Endodermal cell (in vitro differentiated cells): Measurements from ENCODE around the gene STARD13. TPM values are rescaled to one million over a fixed set of nuclear protein-coding genes. Genes with fewer than 3 reads are reported as not detected.

Experiments
- DNase-seq: peaks from one replicate; pipeline ENCODE4 v3.0.0-alpha.2; 2017
- H3K27ac ChIP-seq: 2 replicates; pipeline ENCODE4 v1.5.1; 2013; ENCODE audit warnings: mild to moderate bottlenecking, low read depth, low read length, moderate library complexity
- H3K27me3 ChIP-seq: 2 replicates; pipeline ENCODE4 v1.6.1; 2013; ENCODE audit warnings: mild to moderate bottlenecking, low read length, moderate library complexity; ENCODE audit not compliant: insufficient read depth, control insufficient read depth, poor library complexity, severe bottlenecking
- H3K36me3 ChIP-seq: 2 replicates; pipeline ENCODE4 v1.7.0; 2013; ENCODE audit warnings: mild to moderate bottlenecking, low read length, moderate library complexity; ENCODE audit not compliant: control insufficient read depth, insufficient read depth
- H3K4me1 ChIP-seq: one replicate; pipeline ENCODE4 v1.7.0; 2013; ENCODE audit warnings: low read length; ENCODE audit not compliant: control insufficient read depth, insufficient read depth
- H3K4me3 ChIP-seq: 2 replicates; pipeline ENCODE4 v1.5.1; 2013; ENCODE audit warnings: mild to moderate bottlenecking, low read length, moderate library complexity
- H3K9ac ChIP-seq: 2 replicates; pipeline ENCODE4 v1.6.1; 2013; ENCODE audit warnings: mild to moderate bottlenecking, low read length, moderate library complexity; ENCODE audit not compliant: poor library complexity, severe bottlenecking; ENCODE audit errors: extremely low read depth
- H3K9me3 ChIP-seq: 2 replicates; pipeline ENCODE4 v1.6.1; 2013; ENCODE audit warnings: mild to moderate bottlenecking, low read length, moderate library complexity; ENCODE audit not compliant: control insufficient read depth
- H3K27ac Mint-ChIP-seq: 2 replicates; pipeline ENCODE4 v1.8.0; 2020; ENCODE audit warnings: mixed read lengths
- H3K27me3 Mint-ChIP-seq: 2 replicates; pipeline ENCODE4 v1.8.0; 2021; ENCODE audit warnings: mild to moderate bottlenecking, mixed read lengths; ENCODE audit not compliant: insufficient read depth
- H3K36me3 Mint-ChIP-seq: 2 replicates; pipeline ENCODE4 v1.8.0; 2020; ENCODE audit warnings: low read depth, mixed read lengths
- H3K4me1 Mint-ChIP-seq: 2 replicates; pipeline ENCODE4 v1.8.0; 2020; ENCODE audit warnings: mixed read lengths
- H3K4me3 Mint-ChIP-seq: 2 replicates; pipeline ENCODE4 v1.8.0; 2020; ENCODE audit warnings: mild to moderate bottlenecking, moderate library complexity, mixed read lengths
- H3K9me3 Mint-ChIP-seq: 2 replicates; pipeline ENCODE4 v1.8.0; 2020; ENCODE audit warnings: mild to moderate bottlenecking, mixed read lengths
- CTCF ChIP-seq: fragments of 200-600 bp; sonication (generic); conservative IDR thresholded peaks from 2 replicates; pipeline ENCODE4 v1.5.0; 2021; ENCODE audit warnings: antibody characterized with exemption, mild to moderate bottlenecking
- WGBS, 2 experiments: methylation state at CpG; one replicate each; pipeline versions ENCODE4 v1.1.5 to v1.1.7; 2013; ENCODE audit warnings: missing lambda C conversion rate in 2 of 2, mixed read lengths in 1 of 2; ENCODE audit not compliant: insufficient coverage in 1 of 2, insufficient read length in 1 of 2; 5-methylcytosine and 5-hydroxymethylcytosine counted together
- total RNA-seq, 2 donors: library from RNA; stranded (reverse); fragmentation: NEBNext Ultra II Directional in 1 of 2; extraction: Animal tissue kit (Norgen Biotek cat#: 25700) in 1 of 2; gene quantifications; 2 replicates in 1 of 2; 3 replicates in 1 of 2; pipeline ENCODE4 v1.2.1, GENCODE V29; 2021

STARD13 gene
- total RNA-seq, 2 donors from 2014 or later = 2.5 to 3.7 TPM

DNA sequence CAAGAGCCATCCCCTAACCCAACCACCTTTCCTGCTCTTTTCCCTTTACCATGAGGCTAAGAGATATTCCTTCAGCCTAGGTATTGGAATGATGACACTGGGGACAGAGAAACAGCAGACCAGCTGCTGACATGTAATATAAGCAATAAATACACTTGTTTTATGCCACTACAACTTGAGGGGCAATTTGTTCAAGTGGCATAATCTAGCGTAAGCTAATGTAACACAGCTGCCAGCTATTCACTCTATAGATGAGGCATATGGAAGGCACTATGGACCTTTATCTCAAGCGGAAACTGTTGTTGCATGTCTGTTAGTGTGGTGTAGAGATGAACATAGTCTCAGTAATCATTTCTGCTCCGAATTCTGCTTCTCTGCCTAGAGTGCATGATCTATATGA lies 111.1 kb downstream of the STARD13 start:
- H3K4me1 Mint-ChIP-seq = peaks cover 3% of the 10 kb centered on the region
- no peaks in the 10 kb centered on the region for H3K36me3 Mint-ChIP-seq
- H3K27ac ChIP-seq = no peak overlapping the region
- H3K27me3 ChIP-seq = no peaks in the 10 kb centered on the region
- DNase-seq = no peak
- H3K36me3 ChIP-seq = no peaks in the 10 kb centered on the region
- H3K4me3 ChIP-seq = no peak overlapping the region
- no peak overlapping the region for H3K27ac Mint-ChIP-seq
- H3K4me1 ChIP-seq = no peaks in the 10 kb centered on the region
- no peak overlapping the region for H3K9ac ChIP-seq
- H3K27me3 Mint-ChIP-seq = peaks cover 13% of the 10 kb centered on the region
- no peak overlapping the region for H3K4me3 Mint-ChIP-seq
- 93 to 98% methylated on average over 2 to 3 of the region's 3 CpGs for WGBS, 2 experiments
- no peak for TF ChIP-seq CTCF
- peaks cover 4% of the 10 kb centered on the region for H3K9me3 Mint-ChIP-seq
- H3K9me3 ChIP-seq = no peaks in the 10 kb centered on the region

GRCh38 chr13:33172911-33173310 lies 112.6 kb downstream of the STARD13 start:
- H3K36me3 Mint-ChIP-seq = no peaks in the 10 kb centered on the region
- no peak overlapping the region for H3K9ac ChIP-seq
- no peaks in the 10 kb centered on the region for H3K4me1 Mint-ChIP-seq
- H3K27me3 Mint-ChIP-seq = peaks cover 6% of the 10 kb centered on the region
- H3K4me3 Mint-ChIP-seq = no peak overlapping the region
- 85 to 93% methylated on average over 2 to 5 of the region's 5 CpGs for WGBS, 2 experiments
- H3K4me1 ChIP-seq = no peaks in the 10 kb centered on the region
- no peaks in the 10 kb centered on the region for H3K36me3 ChIP-seq
- no peak overlapping the region for H3K27ac ChIP-seq
- TF ChIP-seq CTCF = no peak
- no peak for DNase-seq
- no peaks in the 10 kb centered on the region for H3K9me3 ChIP-seq
- peaks cover 8% of the 10 kb centered on the region for H3K9me3 Mint-ChIP-seq
- H3K27ac Mint-ChIP-seq = no peak overlapping the region
- no peaks in the 10 kb centered on the region for H3K27me3 ChIP-seq
- no peak overlapping the region for H3K4me3 ChIP-seq

GRCh38 chr13:33172400-33172799 lies 113.2 kb downstream of the STARD13 start:
- no peak for TF ChIP-seq CTCF

More at GRCh38 chr13:33172400-33172799, 113.2 kb downstream of the STARD13 start:
- WGBS, 2 experiments = 100% methylated on average over 2 of the region's 2 CpGs; no CpG with 5 or more reads in 1 of the 2 experiments
- DNase-seq = no peak
- Mint-ChIP-seq H3K4me3 (no peak overlapping the region), H3K36me3 (no peaks in the 10 kb centered on the region), H3K4me1 (no peaks in the 10 kb centered on the region), H3K27ac (no peak overlapping the region), H3K9me3 (peaks cover 8% of the 10 kb centered on the region), H3K27me3 (peaks cover 5% of the 10 kb centered on the region)
- Histone ChIP-seq H3K9ac (no peak overlapping the region), H3K27me3 (no peaks in the 10 kb centered on the region), H3K27ac (no peak overlapping the region), H3K4me3 (no peak overlapping the region), H3K9me3 (no peaks in the 10 kb centered on the region), H3K4me1 (no peaks in the 10 kb centered on the region), H3K36me3 (no peaks in the 10 kb centered on the region)
